GM23338 (cell line): ENCODE measurements around the gene TMEM135. TPM values are rescaled to one million over a fixed set of nuclear protein-coding genes. Genes with fewer than 3 reads are reported as not detected.

Source experiments
- ATAC-seq: fragments of 200-7000 bp; cut with Tn5 transposase; 3 replicates; pipeline ENCODE4 v1.9.1; 2020
- DNase-seq: peaks from one replicate; pipeline ENCODE4 v3.0.0-alpha.2; 2015; ENCODE audit warnings: low spot score
- H2AFZ ChIP-seq: fragments of 200-600 bp; sonication (generic); 2 replicates; pipeline ENCODE4 v1.8.0; 2016; ENCODE audit warnings: antibody characterized with exemption, mild to moderate bottlenecking, moderate library complexity
- H3F3A ChIP-seq: fragments of 200-600 bp; sonication (generic); replicated peaks from 2 replicates; pipeline ENCODE4 v1.8.0; 2017; ENCODE audit warnings: antibody characterized with exemption, mixed run types, low read depth
- H3K27ac ChIP-seq: fragments of 200-600 bp; sonication (generic); 2 replicates; pipeline ENCODE4 v1.6.1; 2016; ENCODE audit warnings: low read depth
- H3K27me3 ChIP-seq: fragments of 200-600 bp; sonication (generic); 2 replicates; pipeline ENCODE4 v1.8.0; 2016; ENCODE audit warnings: mild to moderate bottlenecking, mixed run types, moderate library complexity; ENCODE audit not compliant: insufficient read depth
- H3K36me3 ChIP-seq: fragments of 200-600 bp; sonication (generic); 2 replicates; pipeline ENCODE4 v1.8.0; 2016; ENCODE audit warnings: mild to moderate bottlenecking; ENCODE audit not compliant: insufficient read depth
- H3K4me1 ChIP-seq: fragments of 200-600 bp; sonication (generic); 2 replicates; pipeline ENCODE4 v1.8.0; 2016; ENCODE audit warnings: mild to moderate bottlenecking, moderate library complexity; ENCODE audit not compliant: insufficient read depth
- H3K4me2 ChIP-seq: fragments of 200-600 bp; sonication (generic); 2 replicates; pipeline ENCODE4 v1.7.1; 2017; ENCODE audit warnings: mixed run types
- H3K4me3 ChIP-seq: fragments of 200-600 bp; sonication (generic); 2 replicates; pipeline ENCODE4 v1.6.1; 2016; ENCODE audit warnings: mixed run types
- H3K79me2 ChIP-seq: fragments of 200-600 bp; sonication (generic); replicated peaks from 2 replicates; pipeline ENCODE4 v1.8.0; 2017; ENCODE audit warnings: mild to moderate bottlenecking; ENCODE audit not compliant: insufficient read depth
- H3K9me2 ChIP-seq: fragments of 200-600 bp; sonication (generic); 2 replicates; pipeline ENCODE4 v1.8.0; 2017; ENCODE audit not compliant: insufficient read depth
- H4K20me1 ChIP-seq: fragments of 200-600 bp; sonication (generic); replicated peaks from 2 replicates; pipeline ENCODE4 v1.8.0; 2017; ENCODE audit warnings: mild to moderate bottlenecking; ENCODE audit not compliant: insufficient read depth
- H3K27ac Mint-ChIP-seq: 2 replicates; pipeline ENCODE4 v1.8.0; 2020; ENCODE audit warnings: inconsistent platforms, mild to moderate bottlenecking, moderate library complexity, mixed read lengths
- H3K27me3 Mint-ChIP-seq: 3 replicates; pipeline ENCODE4 v1.8.0; 2022; ENCODE audit warnings: low read depth, mild to moderate bottlenecking, moderate library complexity, mixed read lengths, inconsistent platforms; ENCODE audit not compliant: insufficient read depth, poor library complexity
- H3K36me3 Mint-ChIP-seq: 3 replicates; pipeline ENCODE4 v1.8.0; 2021; ENCODE audit warnings: low read depth, mild to moderate bottlenecking, inconsistent platforms, moderate library complexity, mixed read lengths
- H3K4me1 Mint-ChIP-seq: 3 replicates; pipeline ENCODE4 v1.8.0; 2020; ENCODE audit warnings: mild to moderate bottlenecking, inconsistent platforms, mixed read lengths
- H3K4me3 Mint-ChIP-seq: 3 replicates; pipeline ENCODE4 v1.8.0; 2021; ENCODE audit warnings: moderate library complexity, mild to moderate bottlenecking, inconsistent platforms, mixed read lengths
- H3K9me3 Mint-ChIP-seq: 3 replicates; pipeline ENCODE4 v1.8.0; 2020; ENCODE audit warnings: moderate library complexity, mild to moderate bottlenecking, inconsistent platforms, mixed read lengths
- CREB1 ChIP-seq: fragments of 250-450 bp; sonication (Bioruptor Pico); IDR thresholded peaks from 2 replicates; pipeline ENCODE4 v1.5.0; 2020; ENCODE audit warnings: low read depth, mild to moderate bottlenecking, moderate library complexity
- CTCF ChIP-seq, 2 experiments: fragments of 200-600 bp in 1 of 2; sonication (generic) in 1 of 2; conservative IDR thresholded peaks; 2 replicates each; pipeline versions ENCODE4 v1.5.1 to v1.6.1; 2016 to 2017; ENCODE audit warnings: antibody characterized with exemption in 2 of 2, low read depth in 2 of 2, mild to moderate bottlenecking in 2 of 2, moderate library complexity in 1 of 2
- EZH2 ChIP-seq: fragments of 200-600 bp; sonication (generic); IDR thresholded peaks from one replicate; pipeline ENCODE4 v1.8.0; 2017; ENCODE audit warnings: antibody characterized with exemption, mild to moderate bottlenecking, low read depth; ENCODE audit not compliant: unreplicated experiment
- EZH2phosphoT487 ChIP-seq: fragments of 200-600 bp; sonication (generic); IDR thresholded peaks from one replicate; pipeline ENCODE4 v1.8.1; 2018; ENCODE audit warnings: antibody characterized with exemption; ENCODE audit not compliant: unreplicated experiment
- JUNB ChIP-seq: IDR thresholded peaks from one replicate; pipeline ENCODE4 v1.6.1; 2016; ENCODE audit warnings: antibody characterized with exemption; ENCODE audit not compliant: unreplicated experiment
- NANOG ChIP-seq: IDR thresholded peaks from 2 replicates; pipeline ENCODE4 v1.6.1; 2016; ENCODE audit warnings: antibody characterized with exemption, borderline replicate concordance
- POLR2AphosphoS5 ChIP-seq: IDR thresholded peaks from 2 replicates; pipeline ENCODE4 v1.6.1; 2016; ENCODE audit warnings: antibody characterized with exemption, low read depth
- REST ChIP-seq: IDR thresholded peaks from one replicate; pipeline ENCODE4 v1.6.1; 2018; ENCODE audit warnings: antibody characterized with exemption; ENCODE audit not compliant: unreplicated experiment
- STAT1 ChIP-seq: IDR thresholded peaks from one replicate; pipeline ENCODE4 v1.6.1; 2016; ENCODE audit warnings: antibody characterized with exemption; ENCODE audit not compliant: unreplicated experiment
- ZNF114 ChIP-seq: fragments of 250-450 bp; sonication (Bioruptor Pico); IDR thresholded peaks from 2 replicates; pipeline ENCODE4 v1.5.0; 2020; ENCODE audit warnings: mild to moderate bottlenecking, moderate library complexity
- ZNF331 ChIP-seq: fragments of 250-450 bp; sonication (Bioruptor Pico); IDR thresholded peaks from 2 replicates; pipeline ENCODE4 v1.5.0; 2020; ENCODE audit warnings: low read depth, mild to moderate bottlenecking, moderate library complexity
- ZNF462 ChIP-seq: fragments of 250-450 bp; sonication (Bioruptor Pico); IDR thresholded peaks from 2 replicates; pipeline ENCODE4 v1.5.0; 2020; ENCODE audit warnings: mild to moderate bottlenecking, moderate library complexity
- polyA plus RNA-seq: library from polyadenylated mRNA; unstranded; fragments of >200 nt; fragmentation: Nextera tagmentation; extraction: Ambion mirVana; gene quantifications from 2 replicates; pipeline ENCODE4 v1.2.1, GENCODE V29; 2016
- total RNA-seq: library from RNA; depleted of rRNA; stranded (reverse); fragments of >200 nt; shearing (Covaris generic); gene quantifications from 2 replicates; pipeline ENCODE4 v1.2.3, GENCODE V29; 2014
- TF ChIP-seq, protein P1 (sequence below): IDR thresholded peaks from 2 replicates; pipeline ENCODE4 v1.6.1; 2016; ENCODE audit warnings: antibody characterized with exemption

TMEM135 gene
- total and polyA plus RNA-seq, 2 experiments from 2014 or later, result 23.4 to 49.9 TPM

GRCh38 chr11:87228820-87229219 is 191.1 kb downstream of the TMEM135 start:
- no peak overlapping the region for H3K4me3 Mint-ChIP-seq
- no peak overlapping the region for H2AFZ ChIP-seq
- no peak overlapping the region for H3K27ac Mint-ChIP-seq
- H3K4me1 Mint-ChIP-seq, result no peaks in the 10 kb centered on the region
- ATAC-seq, result no peak
- no peak overlapping the region for H3K4me3 ChIP-seq
- H3K9me3 Mint-ChIP-seq, result peaks cover 4% of the 10 kb centered on the region; the same call in 2 of the 3 replicates
- no peak for DNase-seq
- H3K36me3 ChIP-seq, result no peaks in the 10 kb centered on the region
- no peaks in the 10 kb centered on the region for H3K79me2 ChIP-seq
- TF ChIP-seq EZH2, result no peak
- no peak for TF ChIP-seq NANOG
- no peak for TF ChIP-seq JUNB
- TF ChIP-seq, protein P1, sequence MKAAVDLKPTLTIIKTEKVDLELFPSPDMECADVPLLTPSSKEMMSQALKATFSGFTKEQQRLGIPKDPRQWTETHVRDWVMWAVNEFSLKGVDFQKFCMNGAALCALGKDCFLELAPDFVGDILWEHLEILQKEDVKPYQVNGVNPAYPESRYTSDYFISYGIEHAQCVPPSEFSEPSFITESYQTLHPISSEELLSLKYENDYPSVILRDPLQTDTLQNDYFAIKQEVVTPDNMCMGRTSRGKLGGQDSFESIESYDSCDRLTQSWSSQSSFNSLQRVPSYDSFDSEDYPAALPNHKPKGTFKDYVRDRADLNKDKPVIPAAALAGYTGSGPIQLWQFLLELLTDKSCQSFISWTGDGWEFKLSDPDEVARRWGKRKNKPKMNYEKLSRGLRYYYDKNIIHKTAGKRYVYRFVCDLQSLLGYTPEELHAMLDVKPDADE, result no peak
- no peak for TF ChIP-seq ZNF331 (CRISPR knock-in tag)
- no peak for TF ChIP-seq STAT1
- no peak for TF ChIP-seq CREB1 (CRISPR knock-in tag)
- no peak for TF ChIP-seq ZNF462
- no peak for TF ChIP-seq POLR2AphosphoS5
- TF ChIP-seq CTCF (conservative IDR thresholded peaks at IDR 0.05; ENCODE audit: low read depth in 2 of 2), result no peak
- no peak for TF ChIP-seq ZNF114 (CRISPR knock-in tag)
- no peak for TF ChIP-seq EZH2phosphoT487
- no peak for TF ChIP-seq REST
- H4K20me1 ChIP-seq, result no peaks in the 10 kb centered on the region
- no peaks in the 10 kb centered on the region for H3F3A ChIP-seq
- peaks cover 4% of the 10 kb centered on the region; the same call in 1 of the 2 replicates for H3K4me1 ChIP-seq
- H3K27me3 ChIP-seq, result no peaks in the 10 kb centered on the region
- H3K9me2 ChIP-seq, result no peaks in the 10 kb centered on the region
- no peak overlapping the region for H3K27ac ChIP-seq
- H3K4me2 ChIP-seq, result no peak overlapping the region
- H3K27me3 Mint-ChIP-seq, result no peaks in the 10 kb centered on the region
- H3K36me3 Mint-ChIP-seq, result peaks cover 10% of the 10 kb centered on the region
